Measurements from ENCODE around the gene SMIM35.
"Not testable (repeated sequence)": the region's sequence is repeated elsewhere in the genome, so short reads cannot be mapped to it uniquely, and the experiment has no call there.

SMIM35 gene

DNA sequence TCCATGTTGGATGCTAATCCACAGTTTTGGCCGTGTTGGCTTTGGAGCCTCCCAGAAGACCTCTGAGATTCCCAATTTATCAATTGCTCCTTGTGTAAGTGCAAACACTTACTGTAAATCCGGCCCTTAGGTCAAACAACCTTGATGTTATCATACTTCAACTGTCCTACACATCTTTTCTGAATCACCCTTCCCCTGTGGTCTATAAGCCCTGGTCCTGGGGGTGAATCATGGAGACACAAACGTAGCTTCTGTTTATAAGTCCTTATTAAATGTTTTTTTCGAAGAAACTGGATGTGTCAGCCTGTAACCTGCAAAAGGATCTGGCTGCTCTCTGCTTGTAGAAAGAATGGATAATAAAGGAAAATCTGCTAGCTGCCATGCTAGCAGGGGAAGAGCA lies 102.3 kb downstream of the SMIM35 start:
- DNase-seq (ENCODE audit: low read depth, low spot score) = no peak

DNA sequence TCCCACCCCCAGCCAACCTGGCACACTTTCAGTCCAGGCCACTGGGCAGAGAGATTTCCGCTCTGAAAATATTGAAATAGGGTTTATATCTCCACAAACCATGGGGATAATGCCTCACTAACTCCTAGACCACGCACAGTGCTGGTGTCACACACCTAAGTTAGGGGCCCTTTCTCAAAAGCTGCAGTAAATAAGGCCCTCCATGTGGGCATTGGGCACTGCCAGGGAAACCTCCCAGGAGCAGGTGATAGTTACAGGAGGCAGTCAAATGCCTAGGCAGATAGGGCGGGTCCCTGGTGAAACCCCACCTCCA lies 103.6 kb downstream of the SMIM35 start:
- no peak for DNase-seq (ENCODE audit: low read depth, low spot score)

GRCh38 chr11:117980720-117981119 lies 106.0 kb downstream of the SMIM35 start:
- DNase-seq (ENCODE audit: low read depth, low spot score) = no peak

DNA sequence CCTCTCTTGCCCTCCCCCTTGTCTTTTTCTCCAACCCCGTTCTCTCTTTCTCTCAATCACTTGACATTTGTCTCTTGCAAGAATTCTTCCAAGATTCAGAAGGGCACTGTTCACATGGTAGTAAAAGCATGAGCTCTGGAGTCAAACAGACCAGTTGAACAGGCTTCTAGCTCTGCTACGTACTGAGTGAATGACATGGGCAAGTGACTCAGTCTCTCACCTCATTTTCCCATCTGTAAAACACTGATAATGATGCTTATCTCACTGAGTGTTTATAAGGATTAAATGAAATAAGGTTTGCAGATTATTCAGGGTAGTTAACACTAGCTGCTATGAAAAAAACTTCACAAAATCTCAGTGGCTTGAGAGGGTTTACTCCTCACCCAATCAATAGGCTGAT lies 106.5 kb downstream of the SMIM35 start:
- DNase-seq (ENCODE audit: low read depth, low spot score) = no peak

- no peak for DNase-seq (ENCODE audit: low read depth, low spot score)
Observed at GRCh38 chr11:117979481-117980211, 107.1 kb downstream of the SMIM35 start.

DNA sequence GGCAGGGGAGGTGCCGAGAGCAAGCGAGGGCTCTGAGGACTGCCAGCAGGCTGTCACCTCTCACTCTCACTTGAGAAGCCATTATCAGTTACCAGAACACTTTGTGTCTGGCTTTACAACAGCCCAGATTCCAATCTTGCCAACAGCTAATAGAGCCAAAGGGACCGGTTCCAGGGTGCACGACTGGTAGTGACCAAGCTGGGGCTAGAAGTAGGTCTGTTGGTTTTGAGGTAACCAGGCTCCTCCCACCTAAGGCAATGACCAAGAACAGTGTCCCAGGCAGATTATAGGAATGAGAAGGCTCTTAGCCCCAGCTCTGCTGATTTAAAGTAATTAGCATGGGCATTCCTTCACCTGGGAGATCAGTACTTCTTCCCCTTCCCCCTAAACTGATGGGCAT lies 107.8 kb downstream of the SMIM35 start:
- no peak for DNase-seq (ENCODE audit: low read depth, low spot score)

DNA sequence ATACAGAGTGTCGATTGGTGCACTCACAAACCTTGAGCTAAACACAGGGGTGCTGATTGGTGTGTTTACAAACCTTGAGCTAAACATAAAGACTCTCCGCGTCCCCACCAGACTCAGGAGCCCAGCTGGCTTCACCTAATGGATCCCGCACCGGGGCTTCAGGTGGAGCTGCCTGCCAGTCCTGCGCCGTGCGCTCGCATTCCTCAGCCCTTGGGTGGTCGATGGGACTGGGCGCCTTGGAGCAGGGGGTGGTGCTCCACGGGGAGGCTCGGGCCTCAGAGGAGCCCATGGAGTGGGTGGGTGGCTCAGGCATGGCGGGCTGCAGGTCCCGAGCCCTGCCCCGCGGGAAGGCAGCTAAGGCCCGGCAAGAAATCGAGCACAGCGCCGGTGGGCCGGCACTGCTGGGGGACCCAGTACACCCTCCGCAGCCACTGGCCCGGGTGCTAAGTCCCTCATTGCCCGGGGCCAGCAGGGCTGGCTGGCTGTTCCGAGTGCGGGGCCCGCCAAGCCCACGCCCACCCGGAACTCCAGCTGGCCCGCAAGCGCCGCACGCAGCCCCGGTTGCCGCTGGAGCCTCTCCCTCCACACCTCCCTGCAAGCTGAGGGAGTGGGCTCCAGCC lies 108.4 kb downstream of the SMIM35 start:
- DNase-seq (ENCODE audit: low read depth, low spot score) = not testable (repeated sequence)

- not testable (repeated sequence) for DNase-seq (ENCODE audit: low read depth, low spot score)
Observed at GRCh38 chr11:117977612-117978264, 109.0 kb downstream of the SMIM35 start.

GRCh38 chr11:117977029-117977428 lies 109.7 kb downstream of the SMIM35 start:
- DNase-seq (ENCODE audit: low read depth, low spot score) = no peak

DNA sequence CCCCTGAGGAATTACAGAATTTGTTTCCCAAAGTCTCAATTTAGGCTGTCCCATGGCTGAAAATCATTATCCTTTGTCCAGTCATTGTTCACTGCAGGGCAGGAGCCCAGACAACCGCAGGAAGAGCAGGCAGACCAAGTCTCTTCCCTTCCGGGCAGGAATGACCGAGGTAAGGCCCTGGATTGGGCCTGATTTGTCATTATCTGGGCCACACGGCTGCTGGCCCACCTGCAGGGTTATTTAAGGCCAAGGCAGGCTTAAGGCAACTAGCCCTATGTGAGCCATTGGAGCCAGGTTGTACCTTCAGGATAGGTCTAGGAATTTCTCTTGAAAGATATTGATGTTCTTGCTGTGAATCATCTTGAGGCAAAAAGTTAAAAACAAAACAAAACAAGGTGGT lies 110.3 kb downstream of the SMIM35 start:
- no peak for DNase-seq (ENCODE audit: low read depth, low spot score)

DNA sequence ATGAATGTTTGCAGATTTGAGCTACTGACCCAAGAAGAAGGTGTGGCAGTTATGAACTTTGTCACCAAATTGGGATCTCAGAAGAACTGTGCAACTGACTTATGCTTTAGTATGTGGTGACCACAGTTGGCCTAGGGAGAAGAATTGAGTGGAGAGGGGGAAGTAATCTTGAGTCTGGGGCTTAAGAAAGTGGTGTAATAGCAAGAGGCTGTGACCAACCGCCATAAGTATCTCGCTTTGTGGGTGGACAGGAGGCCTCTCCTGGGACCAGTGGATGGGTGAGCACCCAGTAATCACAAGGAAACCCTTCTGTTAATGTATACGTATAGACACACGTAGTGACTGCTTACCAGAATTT lies 113.3 kb downstream of the SMIM35 start:
- DNase-seq (ENCODE audit: low read depth, low spot score) = no peak

DNA sequence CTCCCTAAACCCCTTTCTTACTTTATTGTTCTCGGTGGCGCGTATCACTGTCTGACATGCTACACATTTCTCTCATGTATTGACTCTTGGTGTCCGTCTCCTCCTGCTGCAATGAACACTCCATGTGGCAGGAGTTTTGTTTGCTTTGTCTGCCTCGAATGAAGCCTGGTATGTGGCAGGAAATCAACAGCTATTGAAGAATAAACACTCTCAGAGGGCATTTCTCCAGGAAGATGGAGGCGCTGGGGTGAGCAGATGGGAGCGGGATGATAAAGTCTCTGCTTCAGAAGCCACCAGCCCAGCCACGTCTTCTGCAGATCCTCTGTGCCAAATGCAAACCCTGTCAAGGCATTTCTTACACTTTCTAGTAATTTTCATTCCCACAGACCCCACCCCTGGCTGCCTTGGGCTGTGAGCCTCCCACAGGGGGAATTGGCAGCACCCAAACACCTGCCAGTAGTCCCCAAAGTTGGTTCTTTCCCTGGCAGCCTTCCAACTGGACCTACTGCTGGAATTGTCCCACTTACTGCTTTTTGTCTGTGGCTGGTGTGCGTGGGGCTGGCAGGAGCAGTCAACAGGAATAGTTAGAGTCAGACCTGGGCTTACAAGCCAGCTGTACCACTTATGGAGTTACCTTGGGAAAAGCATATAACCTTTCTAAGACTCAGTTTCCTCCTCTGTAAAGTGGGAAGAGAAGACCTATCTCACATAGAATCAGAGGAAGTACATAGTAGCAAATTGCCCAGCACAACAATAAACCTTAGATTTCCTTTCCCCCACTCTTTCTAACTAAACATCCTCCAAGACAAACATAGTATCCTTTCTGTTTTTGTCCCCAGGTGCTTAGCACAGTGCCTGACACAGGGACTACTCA lies 113.9 kb downstream of the SMIM35 start:
- no peak for DNase-seq (ENCODE audit: low read depth, low spot score)

DNA sequence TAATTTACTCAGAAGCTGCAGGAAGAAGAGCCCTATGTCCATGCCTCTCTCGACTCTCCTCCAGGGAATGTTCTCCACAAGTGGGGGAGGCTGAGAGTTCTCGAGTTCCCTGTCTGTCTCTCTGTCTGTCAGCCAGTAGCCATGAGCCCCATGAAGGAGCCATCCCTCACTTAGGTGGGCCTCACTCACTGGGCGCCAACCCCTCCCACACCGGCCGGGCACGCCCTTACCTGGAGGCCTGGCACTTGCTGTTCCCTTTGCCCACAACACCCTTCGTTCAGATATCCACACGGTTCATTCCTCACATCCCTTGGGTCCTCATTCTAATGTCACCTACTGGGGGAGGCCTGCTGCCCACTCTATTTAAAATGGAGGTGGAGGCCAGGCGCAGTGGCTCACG lies 114.7 kb downstream of the SMIM35 start:
- DNase-seq (ENCODE audit: low read depth, low spot score) = no peak

DNA sequence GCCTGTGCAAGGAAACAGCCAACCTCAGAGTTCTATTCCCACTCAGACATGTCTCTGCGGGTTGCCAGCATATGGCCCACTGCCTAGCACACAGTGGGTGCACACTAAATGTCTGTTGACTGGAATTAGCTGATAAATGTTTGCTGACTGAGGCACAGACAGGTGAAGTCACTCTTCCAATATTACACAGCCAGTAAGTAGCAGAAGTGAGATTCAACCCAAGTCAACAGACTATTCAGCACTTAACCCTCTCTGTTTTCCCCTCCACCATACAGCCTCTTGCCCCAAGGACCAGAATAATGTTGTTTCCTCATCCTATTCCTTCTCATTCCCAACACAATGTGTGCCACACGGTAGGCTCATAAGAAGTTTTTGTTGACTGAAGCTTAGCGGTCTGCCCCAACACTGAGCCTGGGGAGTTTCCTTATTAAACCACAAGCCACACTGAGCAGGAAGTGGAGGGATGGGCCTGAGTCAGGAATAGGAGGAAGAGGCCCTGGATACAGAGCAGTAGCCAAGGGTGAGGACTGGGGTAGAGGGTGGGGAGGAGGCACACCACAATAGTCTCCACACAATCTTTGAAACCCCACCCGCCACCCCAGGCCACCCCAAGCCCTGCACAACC lies 116.3 kb downstream of the SMIM35 start:
- DNase-seq (ENCODE audit: low read depth, low spot score) = no peak

- no peak for DNase-seq (ENCODE audit: low read depth, low spot score)
Observed at GRCh38 chr11:117969160-117969991, 117.4 kb downstream of the SMIM35 start.

DNA sequence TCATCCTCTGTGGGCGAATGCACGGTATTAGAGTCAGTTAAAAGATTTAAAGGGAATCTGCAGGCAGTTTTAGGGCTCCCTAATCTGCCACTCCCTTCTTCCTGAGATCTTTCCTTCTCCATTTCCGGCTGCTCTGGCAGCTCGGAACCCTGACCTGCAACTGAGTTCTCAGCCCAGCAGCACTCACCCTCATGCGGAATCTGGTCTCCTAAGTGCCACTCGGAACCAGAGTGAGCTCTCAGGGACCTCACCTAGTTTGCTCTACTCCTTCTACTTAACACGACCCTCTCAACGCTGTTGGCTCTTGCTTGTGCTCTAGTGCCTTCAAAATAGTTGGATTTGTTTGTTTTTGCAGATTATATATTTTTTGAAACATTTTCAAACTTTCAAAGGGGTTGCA lies 119.9 kb downstream of the SMIM35 start:
- no peak for DNase-seq (ENCODE audit: low read depth, low spot score)

GRCh38 chr11:117962826-117963225 lies 123.9 kb downstream of the SMIM35 start:
- DNase-seq (ENCODE audit: low read depth, low spot score) = no peak

GRCh38 chr11:117961896-117962295 lies 124.9 kb downstream of the SMIM35 start:
- no peak for DNase-seq (ENCODE audit: low read depth, low spot score)

DNA sequence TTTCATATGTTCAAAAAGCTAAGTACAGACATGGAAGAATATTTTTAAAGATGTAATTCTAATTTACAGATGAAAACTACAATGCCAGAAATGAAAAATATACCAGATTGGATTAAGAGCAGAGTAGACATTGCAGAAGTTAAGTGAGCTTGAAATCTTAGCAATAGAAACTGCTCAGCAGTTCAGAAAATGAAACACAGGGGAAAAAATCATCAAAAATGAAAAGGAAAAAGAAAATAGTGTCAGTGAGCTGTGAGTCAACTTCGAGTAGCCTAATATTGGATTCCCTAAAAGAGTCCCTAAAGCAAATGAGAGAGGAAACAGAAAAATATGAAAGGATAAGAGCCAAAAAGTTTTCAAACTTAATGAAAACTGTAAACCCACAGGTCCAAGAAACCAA lies 126.4 kb downstream of the SMIM35 start:
- DNase-seq (ENCODE audit: low read depth, low spot score) = no peak

DNA sequence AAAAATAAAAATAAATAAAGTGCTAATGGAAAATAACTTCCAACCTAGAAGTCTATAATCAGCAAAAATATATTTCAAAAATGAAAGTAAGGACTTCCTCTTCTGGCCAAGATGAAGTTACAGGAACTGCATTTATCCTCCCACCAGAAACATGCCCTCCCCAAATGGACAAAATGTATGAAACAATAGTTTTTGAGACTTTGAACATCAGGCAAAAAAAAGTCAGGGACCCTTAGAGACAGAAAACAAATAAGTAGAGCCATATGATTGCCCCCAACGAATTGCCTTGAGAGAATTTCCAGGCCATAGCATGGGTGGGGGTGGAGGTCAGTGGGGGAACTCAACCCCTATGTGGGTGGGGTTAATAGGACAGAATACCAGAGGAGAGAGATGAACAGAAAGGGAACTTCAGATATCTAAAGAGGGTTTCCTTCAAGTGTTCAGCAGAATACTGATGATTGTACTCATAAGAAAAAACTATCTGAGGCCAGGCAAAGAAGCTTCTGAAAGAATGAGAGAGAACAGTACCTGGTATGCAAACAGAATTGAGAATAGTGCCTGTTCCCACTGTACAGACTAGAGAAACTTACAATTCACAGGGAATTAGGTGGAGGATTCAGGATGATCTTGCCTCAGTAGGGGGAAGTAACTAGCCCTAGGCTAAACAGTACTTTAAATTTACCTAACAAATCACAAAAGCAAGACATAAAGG lies 127.2 kb downstream of the SMIM35 start:
- no peak for DNase-seq (ENCODE audit: low read depth, low spot score)
